Prostate gland (tissue), 2 donors: Measurements from ENCODE around the gene SH3TC1.

Experiments used
- CTCF ChIP-seq, 4 experiments: fragments of 200-600 bp in 2 of 4; fragments of 450-650 bp in 2 of 4; sonication (generic) in 2 of 4; IDR thresholded peaks; 1 replicate in 3 of 4; 2 replicates in 1 of 4; pipeline ENCODE4 v1.5.1; 2016 to 2019; ENCODE audit warnings: antibody characterized with exemption in 4 of 4, mild to moderate bottlenecking in 2 of 4, moderate library complexity in 2 of 4
- POLR2A ChIP-seq: fragments of 450-650 bp; IDR thresholded peaks from one replicate; pipeline ENCODE4 v1.6.1; 2016; ENCODE audit warnings: antibody characterized with exemption, mild to moderate bottlenecking

DNA sequence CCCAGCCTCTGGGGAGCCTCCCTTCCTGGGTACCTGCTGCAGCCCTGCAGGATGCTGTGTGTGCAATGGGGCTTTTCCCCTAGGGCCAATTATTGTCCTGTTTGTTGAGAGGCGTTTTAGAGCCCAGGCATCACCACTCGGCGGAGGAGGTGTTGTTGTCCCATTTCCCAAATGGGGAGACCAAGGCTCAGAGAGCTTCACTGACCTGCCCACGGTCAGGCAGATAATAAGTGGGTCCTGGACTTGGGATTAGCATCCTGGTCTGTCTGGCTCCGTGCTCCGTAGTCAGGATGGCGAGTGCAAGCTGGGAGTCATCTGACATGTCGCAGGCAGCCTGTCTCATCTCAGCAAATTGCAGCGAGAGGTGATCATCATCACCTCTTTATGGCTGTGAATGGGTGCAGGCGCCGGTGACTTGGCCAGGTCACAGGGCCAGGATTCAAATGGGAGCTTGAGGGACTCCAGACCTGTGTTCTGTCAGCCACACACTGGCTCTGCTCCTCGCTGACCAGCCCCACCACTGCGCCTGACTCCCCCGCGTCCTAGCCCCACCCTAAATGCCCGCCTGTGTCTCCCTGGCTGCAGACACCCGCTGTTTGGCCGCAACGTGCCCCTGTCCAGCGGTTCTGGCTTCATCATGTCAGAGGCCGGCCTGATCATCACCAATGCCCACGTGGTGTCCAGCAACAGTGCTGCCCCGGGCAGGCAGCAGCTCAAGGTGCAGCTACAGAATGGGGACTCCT lies 87.1 kb downstream of the SH3TC1 start:
- TF ChIP-seq POLR2A = no peak
- TF ChIP-seq CTCF (IDR thresholded peaks at IDR 0.05) = no peak
